GM18868 (cell line): Measurements from ENCODE around the gene THADA.

Experiments
- ATAC-seq: cut with Tn5 transposase; IDR thresholded peaks from one replicate; pipeline ENCODE4 v1.9.1; 2021; ENCODE audit warnings: mild to moderate bottlenecking, moderate library complexity; ENCODE audit not compliant: unreplicated experiment

Gene THADA

DNA sequence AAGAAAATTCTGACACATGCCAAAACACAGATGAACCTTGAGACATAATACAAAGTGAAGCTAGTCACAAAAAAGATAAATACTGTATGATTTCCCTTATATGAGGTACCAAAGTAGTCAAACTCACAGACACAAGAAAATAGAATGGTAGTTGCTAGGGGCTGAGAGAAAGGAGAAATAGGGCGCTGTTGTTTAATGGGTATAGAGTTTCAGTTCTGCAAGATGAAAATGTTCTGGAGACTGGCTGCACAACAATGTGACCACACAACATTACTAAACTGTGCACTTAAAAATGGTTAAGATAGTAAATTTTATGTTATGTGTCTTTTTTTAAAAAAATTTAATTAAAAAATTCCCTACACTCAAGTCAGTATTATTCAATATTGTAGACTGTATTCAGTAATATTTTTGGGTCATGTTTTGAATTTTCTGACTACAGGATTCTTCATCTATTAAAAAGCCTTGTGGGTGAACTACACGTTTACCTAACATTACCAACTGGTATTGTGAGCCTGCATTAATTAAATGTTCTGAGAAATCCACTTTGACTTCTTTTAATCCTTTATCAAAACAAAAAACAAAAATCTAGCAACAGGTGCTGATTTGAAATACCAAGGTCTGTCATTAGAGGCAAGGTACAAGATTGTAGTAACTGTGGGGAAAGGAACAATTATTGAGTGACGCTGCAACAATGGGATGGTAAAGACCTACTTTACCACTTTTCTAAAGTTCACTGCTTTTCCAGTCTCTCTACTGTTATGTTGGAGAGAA, 228.6 kb downstream of the THADA start:
- no peak for ATAC-seq

DNA sequence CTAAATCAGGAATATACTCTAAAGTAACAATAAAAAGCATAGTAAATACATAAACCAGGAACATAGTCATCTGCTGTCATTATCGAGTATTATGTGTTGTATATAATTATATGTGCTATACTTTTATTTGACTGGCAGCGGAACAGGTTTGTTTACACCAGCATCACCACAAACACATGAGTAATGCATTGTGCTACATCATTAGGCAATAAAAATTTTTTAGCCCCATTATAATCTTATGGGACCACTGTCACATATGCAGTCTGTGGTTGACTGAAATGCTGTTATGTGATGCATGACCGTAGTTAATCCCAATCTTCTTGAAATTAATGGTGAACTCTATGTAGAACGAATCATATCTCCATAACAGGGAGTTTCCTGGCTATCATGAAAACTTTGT, 232.7 kb downstream of the THADA start:
- ATAC-seq: no peak

DNA sequence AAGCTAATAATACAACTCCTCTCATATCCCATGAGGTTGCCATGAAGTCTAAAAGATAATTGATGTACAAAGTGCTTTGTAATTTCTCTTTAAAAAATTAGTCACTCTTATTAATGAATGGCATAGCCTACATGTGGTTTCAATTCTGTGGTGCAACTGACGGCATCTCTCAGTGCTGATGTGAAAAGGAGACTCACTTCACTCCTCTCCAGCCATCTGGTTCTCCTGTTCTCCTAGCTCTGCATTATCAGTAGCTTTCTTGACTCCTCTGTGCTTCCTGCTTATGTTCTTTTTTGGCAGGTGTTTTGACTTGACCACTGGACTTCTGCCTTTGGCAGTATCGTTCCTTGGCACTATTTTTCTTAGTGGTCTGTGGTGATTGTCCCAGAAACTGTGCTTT, 234.6 kb downstream of the THADA start:
- ATAC-seq: no peak

DNA sequence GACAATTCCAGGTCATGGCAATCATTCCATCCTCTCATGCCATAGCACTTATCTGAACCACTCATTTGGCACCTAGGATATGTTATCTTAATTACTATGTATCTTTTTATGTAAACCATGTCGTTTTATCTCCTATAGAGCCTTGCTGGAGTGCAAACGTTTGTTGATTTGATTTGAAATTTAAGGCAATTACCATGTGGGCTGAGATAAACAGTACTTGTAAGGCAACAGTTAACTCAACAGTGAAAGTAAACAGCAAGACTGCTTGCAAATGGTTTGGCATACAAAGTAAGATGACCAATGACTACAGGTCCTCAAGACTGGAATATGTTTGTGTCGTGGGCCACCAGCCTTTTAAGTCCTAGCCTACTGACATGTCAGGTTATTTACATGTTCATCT, 235.7 kb downstream of the THADA start:
- ATAC-seq: no peak

DNA sequence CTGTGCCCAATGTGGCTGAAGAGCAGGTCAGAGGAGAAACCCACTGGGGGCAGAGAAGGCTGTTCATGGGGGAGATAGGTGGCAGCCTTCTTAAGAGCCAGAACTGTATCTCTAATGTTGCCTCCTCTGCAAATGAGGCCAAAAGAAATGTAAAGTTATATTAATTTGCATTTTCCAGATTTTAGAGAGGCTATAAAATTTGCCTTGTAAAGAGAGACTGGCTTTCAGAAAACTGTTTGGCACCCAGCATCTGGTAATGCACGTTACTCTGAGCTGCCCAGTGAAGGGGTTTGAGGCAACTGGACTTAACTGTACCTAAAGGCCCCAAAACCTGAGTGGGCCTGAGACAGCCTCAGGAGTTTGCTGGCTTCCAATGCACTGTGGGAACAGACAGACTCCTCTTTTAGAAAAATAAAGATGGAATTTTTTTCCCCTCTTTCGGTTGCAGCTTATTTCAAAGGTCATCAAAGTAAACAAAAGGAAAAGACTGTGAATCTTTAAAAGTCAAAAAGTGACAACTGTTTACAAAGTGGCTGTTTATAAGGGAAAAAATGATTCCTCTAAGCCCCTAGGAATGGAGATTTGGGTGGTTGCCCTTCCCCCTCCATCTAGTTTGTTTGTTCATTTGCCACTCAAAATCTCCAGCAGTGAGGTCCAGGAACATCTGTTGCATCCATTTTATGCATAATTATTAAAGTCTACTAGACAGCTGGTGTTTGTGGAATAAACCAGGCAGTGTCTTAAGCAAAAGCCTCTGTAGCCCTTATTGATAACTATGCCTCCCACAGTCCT, 237.2 kb downstream of the THADA start:
- no peak for ATAC-seq

DNA sequence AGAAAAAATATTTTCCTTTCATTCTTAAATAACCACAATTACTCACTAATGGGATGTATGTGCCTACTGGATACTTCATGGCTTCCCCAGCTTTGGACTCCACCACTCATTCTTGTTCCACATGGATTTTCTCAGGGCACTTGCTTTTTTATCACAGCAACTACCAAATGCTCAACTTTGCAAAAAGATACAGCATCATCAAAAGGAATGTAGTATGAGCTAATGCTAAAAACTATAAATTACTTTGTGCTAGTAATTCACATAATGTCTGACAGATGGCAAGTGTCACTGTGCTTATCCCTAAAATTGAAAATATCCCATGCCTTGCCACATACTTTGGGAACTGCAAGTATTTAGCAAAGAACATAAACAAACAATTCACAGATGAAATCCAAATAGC, 239.1 kb downstream of the THADA start:
- no peak for ATAC-seq

DNA sequence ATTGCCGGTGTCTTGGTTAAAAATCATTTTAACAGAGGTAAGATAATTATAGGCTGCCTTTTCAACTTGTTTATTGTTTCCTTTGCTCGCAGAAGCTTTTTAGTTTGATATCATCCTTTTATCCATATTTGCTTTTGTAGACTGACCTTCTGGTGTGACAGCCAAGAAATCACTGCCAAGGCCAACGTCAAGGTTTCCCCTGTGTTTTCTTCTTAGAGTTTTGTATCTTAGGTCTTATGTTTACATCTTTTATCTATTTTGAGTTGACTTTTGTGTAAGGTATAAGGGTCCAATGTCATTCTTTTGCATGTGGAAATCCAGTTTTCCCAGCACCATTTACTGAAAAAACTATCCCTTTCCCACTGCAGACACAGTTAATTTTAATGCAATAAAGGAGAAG, 240.4 kb downstream of the THADA start:
- ATAC-seq: no peak

DNA sequence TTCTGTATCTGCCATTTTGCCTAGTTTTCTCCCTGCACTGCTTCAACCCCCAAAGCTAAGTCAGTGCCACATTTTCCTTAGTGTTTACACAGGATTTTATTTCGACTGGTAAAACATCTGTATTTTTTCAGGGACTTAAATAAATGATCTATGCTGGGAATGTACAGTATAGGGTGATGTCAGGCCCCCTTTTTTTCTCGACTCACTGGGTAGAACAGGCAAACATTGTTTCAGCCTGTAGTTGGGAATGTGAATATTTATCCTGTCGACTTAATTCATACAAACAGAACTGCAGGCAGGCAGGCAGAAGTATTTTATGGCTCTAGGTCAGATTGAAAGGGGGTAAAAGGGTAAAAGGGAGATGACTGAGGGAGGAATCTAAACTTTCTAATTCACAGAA, 245.9 kb downstream of the THADA start:
- no peak for ATAC-seq

DNA sequence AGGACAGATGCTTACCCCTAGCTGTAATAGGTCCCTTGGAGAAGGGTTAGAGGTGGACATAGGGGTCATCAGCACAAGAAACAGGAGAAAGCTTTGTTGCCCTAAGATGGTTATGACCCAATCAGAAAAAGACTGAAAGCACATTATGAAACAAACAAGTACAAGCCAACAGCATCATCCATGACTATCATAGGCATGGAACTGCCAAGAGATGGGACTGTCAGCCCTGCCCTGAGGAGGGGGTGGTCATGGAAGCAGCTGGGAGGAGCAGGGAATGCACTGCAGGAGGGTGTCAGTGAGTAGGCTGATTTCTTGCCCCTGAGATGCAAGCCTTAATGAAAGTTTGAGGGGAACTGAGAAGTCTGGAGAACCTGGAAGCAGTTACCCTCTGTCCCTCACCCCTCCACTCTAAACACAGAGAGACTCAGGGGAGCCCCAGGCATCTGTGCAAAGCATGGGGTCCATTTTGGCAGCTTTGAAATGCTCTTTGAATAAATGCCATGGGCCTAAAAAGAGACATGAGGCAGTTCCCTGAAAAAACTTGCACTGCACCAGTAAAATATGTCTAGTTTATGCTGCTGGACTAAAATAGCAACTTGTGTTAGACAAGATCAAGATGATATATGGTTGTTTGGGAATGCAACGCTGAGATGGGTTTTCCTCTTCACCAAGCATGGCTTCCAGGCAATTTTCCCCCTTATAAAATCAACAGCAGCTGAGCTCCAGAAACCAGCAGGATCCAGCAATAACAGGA, 246.8 kb downstream of the THADA start:
- ATAC-seq: no peak

DNA sequence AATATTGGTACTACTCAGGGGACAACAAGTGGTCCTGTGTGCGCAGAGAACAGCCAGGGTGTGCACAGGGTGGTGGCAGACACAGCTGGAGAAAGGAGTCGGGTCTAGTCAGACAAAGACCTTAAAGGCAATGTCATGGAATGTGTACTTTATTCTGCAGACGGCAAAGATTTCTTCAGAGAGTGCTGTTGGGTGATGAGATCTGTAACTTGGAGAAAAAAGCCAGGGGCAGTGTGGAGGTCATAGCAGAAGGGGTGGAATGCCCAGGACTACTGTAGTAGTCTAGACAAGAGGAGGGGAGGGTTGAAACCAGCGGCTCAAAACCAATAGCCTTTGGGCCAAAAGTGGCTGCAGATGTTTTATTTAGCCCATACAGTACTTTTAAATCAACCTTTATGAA, 248.1 kb downstream of the THADA start:
- ATAC-seq: no peak

DNA sequence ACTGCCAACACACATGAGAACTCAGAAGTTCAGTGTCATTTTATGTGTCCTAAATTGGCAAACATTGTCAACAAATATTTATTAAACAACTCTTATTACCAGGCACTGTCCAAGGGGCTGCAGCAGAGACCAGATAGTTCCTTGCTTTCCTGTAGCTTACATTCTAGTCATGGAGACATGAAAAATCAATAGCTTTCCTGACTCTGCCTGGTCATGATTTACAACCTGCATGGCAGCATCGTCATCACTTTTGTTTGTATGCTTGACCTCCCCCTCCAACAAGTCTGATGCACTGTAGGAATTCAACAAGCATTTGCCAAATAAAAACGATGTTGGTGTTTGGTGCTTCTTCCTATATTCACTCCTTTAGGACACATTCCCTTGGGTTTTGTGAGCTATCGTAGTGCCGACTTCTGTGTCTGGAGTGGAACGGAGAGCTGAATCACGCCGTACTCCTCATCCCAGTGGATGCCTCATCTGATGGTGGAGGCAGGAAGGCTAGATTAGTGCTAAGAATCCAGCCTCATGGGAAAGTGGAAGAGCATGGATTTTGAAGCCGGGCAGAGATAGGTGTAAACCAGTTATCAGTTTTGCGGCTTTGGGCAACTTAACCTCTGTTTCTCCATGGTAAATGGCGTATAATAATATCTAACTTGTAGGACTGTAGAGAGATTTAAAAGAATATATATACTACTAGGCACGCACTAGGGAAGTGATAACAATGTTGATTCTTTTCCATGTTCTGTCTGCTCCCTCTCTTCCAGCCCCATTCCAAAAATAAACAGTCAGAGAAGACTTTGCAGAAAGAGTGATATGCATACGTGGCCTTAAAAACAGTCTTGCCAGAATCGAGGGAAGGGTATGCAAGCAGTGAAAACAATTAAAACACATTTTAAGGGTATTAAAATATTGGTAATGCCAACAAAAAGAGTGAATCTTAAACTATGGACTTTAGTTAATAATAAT, 249.0 kb downstream of the THADA start:
- no peak for ATAC-seq

DNA sequence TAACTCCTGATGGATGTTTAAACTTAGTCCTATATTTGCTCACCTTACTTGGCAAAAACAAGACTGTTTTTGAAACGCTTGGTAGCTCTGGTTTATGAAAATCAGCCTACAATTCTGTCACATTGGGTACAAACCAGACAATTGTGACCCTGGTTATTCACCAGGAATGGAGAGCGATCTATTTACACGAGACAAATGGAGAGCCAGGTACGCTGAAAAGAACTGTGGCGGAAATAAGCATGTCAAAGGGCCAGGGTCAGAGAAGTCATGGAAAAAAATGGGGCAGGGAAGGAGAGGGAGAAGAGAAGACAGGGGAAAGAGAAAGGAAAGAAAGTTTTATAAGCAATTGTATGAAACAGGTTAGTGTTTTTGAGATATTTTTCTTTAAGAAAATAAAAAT, 250.0 kb downstream of the THADA start:
- ATAC-seq: no peak

DNA sequence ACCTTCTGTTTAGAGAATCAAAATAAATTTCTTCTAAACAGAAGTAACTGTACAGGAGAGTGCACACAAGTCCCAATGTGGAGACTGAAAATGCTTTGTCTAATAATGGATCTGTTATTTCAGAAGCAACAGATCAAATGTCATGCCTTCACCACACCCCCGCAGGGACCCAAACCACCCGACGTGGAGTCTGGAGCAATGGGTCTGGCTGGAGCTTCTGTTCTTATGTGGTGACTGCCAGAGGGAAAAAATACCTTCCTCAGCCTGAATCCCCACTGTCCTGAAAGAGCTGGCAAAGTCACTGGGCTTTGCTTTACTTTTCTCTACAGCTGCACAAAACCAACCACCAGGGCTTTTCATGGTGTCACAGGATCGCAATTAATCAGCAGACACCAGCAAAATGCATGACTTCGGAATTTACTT, 250.4 kb downstream of the THADA start:
- no peak for ATAC-seq

DNA sequence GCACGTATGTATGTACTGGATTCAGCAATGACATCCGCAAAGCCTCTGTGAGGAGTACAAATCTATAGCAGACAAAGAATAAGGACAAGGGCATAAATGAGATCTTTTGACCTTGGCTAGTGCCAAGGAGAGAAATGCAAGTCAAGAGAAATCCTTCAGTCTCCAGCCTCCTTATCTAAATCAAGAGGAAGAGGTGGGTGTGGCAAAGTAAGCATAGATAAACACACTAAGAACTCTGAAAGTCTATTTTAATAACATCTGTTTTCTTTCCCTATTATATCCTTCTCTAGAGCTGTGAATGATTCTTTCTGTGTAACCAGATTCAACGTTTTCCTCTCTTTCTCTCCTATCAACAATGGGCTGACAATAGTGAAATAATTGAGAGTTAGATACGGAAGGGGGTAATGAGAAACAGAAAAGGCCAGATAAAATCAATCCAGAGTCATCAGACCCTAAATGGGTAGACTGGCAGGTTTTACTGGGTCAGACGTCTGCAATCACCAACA, 250.9 kb downstream of the THADA start:
- ATAC-seq: no peak

DNA sequence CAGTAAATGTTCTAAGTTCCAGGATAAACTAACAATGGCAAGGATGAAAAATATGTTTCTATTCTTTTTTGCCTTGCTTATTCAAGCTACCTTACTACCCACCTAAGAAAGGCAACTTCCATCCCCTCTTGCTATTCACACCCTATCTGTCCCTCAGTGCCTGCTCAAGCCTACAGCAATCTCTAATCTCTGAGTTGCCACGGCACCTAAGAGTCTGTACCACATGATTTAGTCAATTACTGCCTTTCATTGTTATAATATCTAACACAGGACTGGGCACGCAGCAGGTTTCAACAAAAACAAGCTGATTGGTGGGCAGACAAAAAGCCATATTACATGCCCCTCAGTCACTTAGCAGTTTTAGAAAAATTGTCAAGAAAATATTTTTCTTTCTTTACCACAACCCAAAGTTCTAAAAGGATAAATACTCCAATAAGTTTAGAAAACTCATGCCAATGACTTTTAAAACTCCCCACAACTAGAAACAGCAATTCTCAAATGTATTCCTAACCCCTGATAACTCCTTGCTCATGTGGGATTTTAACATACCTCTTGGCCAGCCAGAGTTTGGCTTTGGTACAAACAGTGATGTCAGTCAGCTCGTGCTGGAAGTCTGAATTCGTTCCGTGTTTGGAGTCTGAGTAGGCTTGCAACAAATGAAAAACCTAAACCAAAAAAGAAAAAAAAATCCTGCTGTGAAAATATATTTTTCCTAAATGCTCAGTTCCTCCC, 252.1 kb downstream of the THADA start:
- ATAC-seq: no peak

DNA sequence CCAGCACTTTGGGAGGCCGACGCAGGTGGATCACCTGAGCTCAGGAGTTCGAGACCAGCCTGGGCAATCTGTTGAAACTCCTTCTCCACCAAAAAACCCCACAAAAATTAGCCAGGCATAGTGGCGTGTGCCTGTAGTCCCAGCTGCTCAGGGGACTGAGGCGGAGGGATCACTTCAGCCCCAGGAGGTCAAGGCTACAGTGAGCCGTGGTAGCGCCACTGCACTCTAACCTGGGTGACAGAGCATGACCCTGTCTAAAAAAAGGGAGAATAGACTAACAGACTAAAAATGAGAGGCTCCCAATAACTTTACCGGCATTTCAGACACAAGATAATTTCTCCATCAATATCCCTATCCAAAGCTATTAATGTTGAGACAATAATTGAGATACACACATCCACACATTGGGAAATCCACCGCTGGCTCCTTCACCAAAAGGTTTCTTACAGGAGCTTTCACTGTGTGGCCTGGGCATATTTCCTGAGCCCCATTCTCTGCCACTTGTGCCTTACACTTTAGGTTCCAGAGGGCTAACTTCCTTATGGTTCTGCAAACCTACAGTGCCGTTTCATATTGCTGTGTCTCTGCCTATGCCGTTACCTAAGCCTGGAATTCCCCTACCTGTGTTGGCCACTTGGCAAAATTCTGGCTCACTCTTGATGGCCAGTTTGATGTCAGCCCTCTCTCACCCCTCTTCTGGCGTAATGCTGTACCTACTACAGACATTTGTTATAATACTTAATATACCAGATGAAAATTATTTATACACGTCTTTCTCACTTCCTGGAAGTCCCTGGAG, 253.7 kb downstream of the THADA start:
- ATAC-seq: no peak

DNA sequence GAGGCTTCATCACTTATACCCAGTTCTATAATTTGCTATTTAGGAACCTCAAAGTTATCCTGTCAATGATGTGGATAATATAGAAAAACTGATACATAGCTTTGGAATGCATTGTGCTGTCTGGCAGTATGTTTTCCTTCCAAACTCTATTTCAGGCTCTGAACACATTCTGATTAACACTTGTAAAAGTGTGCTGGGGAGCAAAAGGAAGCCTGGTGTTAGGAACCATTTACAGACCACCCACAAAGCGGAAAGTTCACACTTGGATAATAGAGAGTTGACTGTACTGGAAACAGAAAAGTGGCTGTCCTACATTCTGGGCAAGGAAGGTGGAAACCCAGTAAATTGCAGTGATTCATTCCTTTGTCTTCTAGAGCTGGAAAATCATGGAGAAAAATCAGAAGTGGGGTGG, 254.9 kb downstream of the THADA start:
- ATAC-seq: no peak

DNA sequence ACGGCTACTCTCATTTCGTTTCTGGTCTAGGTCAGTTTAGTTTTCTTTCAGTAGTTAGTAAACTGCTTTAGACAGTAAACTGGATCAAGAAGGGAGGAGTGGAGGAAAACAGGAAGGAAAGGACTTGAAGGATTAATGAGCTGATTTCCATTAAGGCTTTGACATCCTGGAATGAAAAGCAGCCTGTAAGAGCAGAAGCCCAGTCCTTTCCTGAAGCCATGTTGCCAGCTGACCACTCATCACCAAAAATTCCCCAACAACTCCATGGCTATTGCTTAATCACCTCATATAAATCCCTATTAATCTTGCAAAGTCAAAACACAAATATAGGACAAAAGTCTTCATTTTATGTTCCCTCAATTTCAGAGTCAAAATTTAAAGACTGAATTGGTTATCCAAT, 255.8 kb downstream of the THADA start:
- ATAC-seq: no peak

DNA sequence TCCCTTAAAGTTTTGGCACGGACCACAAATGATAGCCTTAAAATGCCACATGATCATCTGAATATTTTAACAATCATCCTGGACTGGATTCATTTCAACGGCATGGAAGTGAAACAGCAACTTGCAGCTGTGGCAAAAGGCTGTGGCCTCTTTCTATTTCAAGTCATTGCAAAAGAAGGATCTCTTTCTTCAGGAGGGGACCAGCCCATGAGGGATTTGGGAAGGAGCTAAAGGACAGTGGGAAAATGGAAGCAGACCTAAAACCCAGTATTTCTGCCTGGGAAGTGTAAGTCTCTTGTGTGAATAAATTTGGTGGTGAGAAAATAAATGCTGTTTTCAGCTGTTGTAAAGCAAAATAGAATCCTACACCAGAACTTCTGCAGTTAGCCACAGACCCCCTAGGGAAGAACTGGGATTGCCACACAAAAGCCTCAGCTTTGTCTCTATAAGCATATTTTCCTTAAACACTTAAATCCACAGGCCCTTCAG, 262.1 kb downstream of the THADA start:
- ATAC-seq: no peak
